ENCODE results near the gene NCOA1. TPM values are rescaled to one million over a fixed set of nuclear protein-coding genes. Genes with fewer than 3 reads are reported as not detected.

The NCOA1 gene
- polyA plus RNA-seq, 1 donor (not counting 4 experiments of a cell fraction or from before 2014, with no cell fraction given), result 5.0 TPM

DNA sequence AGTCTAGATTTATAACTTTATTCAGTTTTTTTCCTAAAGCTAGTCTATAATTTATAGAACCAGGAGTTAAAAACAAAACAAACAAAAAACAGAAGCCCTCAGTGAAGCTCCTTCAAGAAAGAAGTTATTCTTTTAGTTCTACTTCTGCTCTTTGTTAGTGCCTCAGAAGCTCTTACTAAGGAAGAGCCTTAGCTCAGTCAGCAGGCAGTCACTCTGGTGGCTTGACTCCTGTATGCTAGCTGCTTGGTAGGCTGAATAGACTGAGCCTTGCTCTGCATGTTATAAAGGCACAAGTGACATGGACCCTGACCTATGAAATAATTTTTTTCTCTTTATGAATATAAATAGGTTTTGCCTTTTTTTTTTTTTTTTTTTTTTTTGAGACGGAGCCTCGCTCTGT is 24.8 kb downstream of the NCOA1 start:
- Histone ChIP-seq H2AFZ (ENCODE audit: control insufficient read depth, low read length) (no peak overlapping the region), H3K79me2 (ENCODE audit: control insufficient read depth, insufficient read depth, low read length) (no peaks in the 10 kb centered on the region), H3K27ac (ENCODE audit: control insufficient read depth, insufficient read depth, low read length) (no peak overlapping the region), H4K20me1 (ENCODE audit: control insufficient read depth, extremely low read depth, insufficient read depth, low read length) (no peaks in the 10 kb centered on the region), H3K4me2 (ENCODE audit: control insufficient read depth, extremely low read depth, insufficient read depth, low read depth, low read length) (no peak overlapping the region), H3K4me1 (ENCODE audit: control insufficient read depth, extremely low read depth, insufficient read depth, low read length) (peaks cover 4% of the 10 kb centered on the region), H3K9ac (ENCODE audit: control insufficient read depth, extremely low read depth, insufficient read depth, low read length) (no peak overlapping the region), H3K9me1 (ENCODE audit: control insufficient read depth, extremely low read depth, insufficient read depth, low read length) (no peaks in the 10 kb centered on the region), H3K36me3 (ENCODE audit: control insufficient read depth in 2 of 2, extremely low read depth in 1 of 2, insufficient read depth in 2 of 2, low read length in 2 of 2) (no peaks in the 10 kb centered on the region), H3K9me3 (ENCODE audit: control insufficient read depth, low read depth, low read length) (no peaks in the 10 kb centered on the region), H3K27me3 (ENCODE audit: control insufficient read depth, extremely low read depth, insufficient read depth, low read length) (no peaks in the 10 kb centered on the region), H3K4me3 (ENCODE audit: control insufficient read depth in 2 of 3, extremely low read depth in 1 of 3, insufficient read depth in 2 of 3, low read depth in 1 of 3, low read length in 3 of 3) (no peak overlapping the region)
- dilution Hi-C loops (cut with MboI; ENCODE audit: extremely low pct_ligation_motif_present, low sequenced_read_pairs), result no loop called here
- TF ChIP-seq, protein P1, sequence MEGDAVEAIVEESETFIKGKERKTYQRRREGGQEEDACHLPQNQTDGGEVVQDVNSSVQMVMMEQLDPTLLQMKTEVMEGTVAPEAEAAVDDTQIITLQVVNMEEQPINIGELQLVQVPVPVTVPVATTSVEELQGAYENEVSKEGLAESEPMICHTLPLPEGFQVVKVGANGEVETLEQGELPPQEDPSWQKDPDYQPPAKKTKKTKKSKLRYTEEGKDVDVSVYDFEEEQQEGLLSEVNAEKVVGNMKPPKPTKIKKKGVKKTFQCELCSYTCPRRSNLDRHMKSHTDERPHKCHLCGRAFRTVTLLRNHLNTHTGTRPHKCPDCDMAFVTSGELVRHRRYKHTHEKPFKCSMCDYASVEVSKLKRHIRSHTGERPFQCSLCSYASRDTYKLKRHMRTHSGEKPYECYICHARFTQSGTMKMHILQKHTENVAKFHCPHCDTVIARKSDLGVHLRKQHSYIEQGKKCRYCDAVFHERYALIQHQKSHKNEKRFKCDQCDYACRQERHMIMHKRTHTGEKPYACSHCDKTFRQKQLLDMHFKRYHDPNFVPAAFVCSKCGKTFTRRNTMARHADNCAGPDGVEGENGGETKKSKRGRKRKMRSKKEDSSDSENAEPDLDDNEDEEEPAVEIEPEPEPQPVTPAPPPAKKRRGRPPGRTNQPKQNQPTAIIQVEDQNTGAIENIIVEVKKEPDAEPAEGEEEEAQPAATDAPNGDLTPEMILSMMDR (optimal IDR thresholded peaks at IDR 0.05 in 1 of 3, IDR thresholded peaks at IDR 0.05 in 1 of 3, conservative IDR thresholded peaks at IDR 0.05 in 1 of 3; ENCODE audit: extremely low read depth in 1 of 3, insufficient read depth in 2 of 3, low read length in 3 of 3), result no peak
- no peak for TF ChIP-seq EZH2 (IDR thresholded peaks at IDR 0.05; ENCODE audit: low read length)
- no peak for FAIRE-seq
- DNase-seq (ENCODE audit: low read depth, low spot score), result no peak

- H2AFZ ChIP-seq (ENCODE audit: control insufficient read depth, low read length), result no peak overlapping the region
- peaks cover 4% of the 10 kb centered on the region for H3K4me1 ChIP-seq (ENCODE audit: control insufficient read depth, extremely low read depth, insufficient read depth, low read length)
- no peaks in the 10 kb centered on the region for H3K79me2 ChIP-seq (ENCODE audit: control insufficient read depth, insufficient read depth, low read length)
- H3K27me3 ChIP-seq (ENCODE audit: control insufficient read depth, extremely low read depth, insufficient read depth, low read length), result no peaks in the 10 kb centered on the region
- no peak overlapping the region for H3K4me2 ChIP-seq (ENCODE audit: control insufficient read depth, extremely low read depth, insufficient read depth, low read depth, low read length)
- FAIRE-seq (no peak), DNase-seq (ENCODE audit: low read depth, low spot score) (no peak)
- no peaks in the 10 kb centered on the region for H4K20me1 ChIP-seq (ENCODE audit: control insufficient read depth, extremely low read depth, insufficient read depth, low read length)
- H3K9me3 ChIP-seq (ENCODE audit: control insufficient read depth, low read depth, low read length), result no peaks in the 10 kb centered on the region
- no peak overlapping the region for H3K27ac ChIP-seq (ENCODE audit: control insufficient read depth, insufficient read depth, low read length)
- dilution Hi-C loops (cut with MboI; ENCODE audit: extremely low pct_ligation_motif_present, low sequenced_read_pairs), result no loop called here
- H3K9ac ChIP-seq (ENCODE audit: control insufficient read depth, extremely low read depth, insufficient read depth, low read length), result no peak overlapping the region
- H3K4me3 ChIP-seq (ENCODE audit: control insufficient read depth in 2 of 3, extremely low read depth in 1 of 3, insufficient read depth in 2 of 3, low read depth in 1 of 3, low read length in 3 of 3), result no peak overlapping the region
- no peak for TF ChIP-seq EZH2 (IDR thresholded peaks at IDR 0.05; ENCODE audit: low read length)
- TF ChIP-seq, protein P1 (optimal IDR thresholded peaks at IDR 0.05 in 1 of 3, IDR thresholded peaks at IDR 0.05 in 1 of 3, conservative IDR thresholded peaks at IDR 0.05 in 1 of 3; ENCODE audit: extremely low read depth in 1 of 3, insufficient read depth in 2 of 3, low read length in 3 of 3), result no peak
- no peaks in the 10 kb centered on the region for H3K9me1 ChIP-seq (ENCODE audit: control insufficient read depth, extremely low read depth, insufficient read depth, low read length)
- H3K36me3 ChIP-seq (ENCODE audit: control insufficient read depth in 2 of 2, extremely low read depth in 1 of 2, insufficient read depth in 2 of 2, low read length in 2 of 2), result no peaks in the 10 kb centered on the region
Measured at GRCh38 chr2:24517247-24517646, 26.2 kb downstream of the NCOA1 start.

Data from keratinocyte (primary cell).